CD4-positive, alpha-beta T cell treated with Interleukin-4 for 4 hours (primary cell): ENCODE measurements around the gene ABITRAM.
"Not testable (repeated sequence)": the region's sequence is repeated elsewhere in the genome, so short reads cannot be mapped to it uniquely, and the experiment has no call there.

ENCODE experiments used
- DNase-seq: peaks from one replicate; pipeline ENCODE4 v3.0.0-alpha.2; 2020

The ABITRAM gene

GRCh38 chr9:108934323-108934893 lies at the start of gene ABITRAM:
Gene ABITRAM, plus strand, starts transcription at chr9:108934400. Its CDS starts 87 bp downstream, at chr9:108934487.
- DNase-seq = peak; percentile 74

GRCh38 chr9:108884701-108885100 lies 49.5 kb upstream of the ABITRAM start:
- no peak for DNase-seq

GRCh38 chr9:108885643-108886348 lies 48.4 kb upstream of the ABITRAM start:
- no peak for DNase-seq

GRCh38 chr9:108886594-108887271 lies 47.5 kb upstream of the ABITRAM start:
- DNase-seq = not testable (repeated sequence)

GRCh38 chr9:108889649-108890067 lies 44.5 kb upstream of the ABITRAM start:
- DNase-seq = no peak

GRCh38 chr9:108894225-108894997 lies 39.8 kb upstream of the ABITRAM start:
- no peak for DNase-seq

- DNase-seq = no peak
Measured at GRCh38 chr9:108897324-108898096, 36.7 kb upstream of the ABITRAM start.

- not testable (repeated sequence) for DNase-seq
Measured at GRCh38 chr9:108899023-108899695, 35.0 kb upstream of the ABITRAM start.

- DNase-seq = no peak
Measured at GRCh38 chr9:108900176-108900575, 34.0 kb upstream of the ABITRAM start.

- DNase-seq = no peak
Measured at GRCh38 chr9:108903420-108904103, 30.6 kb upstream of the ABITRAM start.

GRCh38 chr9:108904161-108904560 lies 30.0 kb upstream of the ABITRAM start:
- no peak for DNase-seq

- no peak for DNase-seq
Measured at GRCh38 chr9:108905494-108905893, 28.7 kb upstream of the ABITRAM start.

GRCh38 chr9:108910402-108910801 lies 23.8 kb upstream of the ABITRAM start:
- no peak for DNase-seq

- DNase-seq = no peak
Measured at GRCh38 chr9:108910914-108911313, 23.3 kb upstream of the ABITRAM start.

- peak; percentile 15 for DNase-seq
Measured at GRCh38 chr9:108911820-108912219, 22.4 kb upstream of the ABITRAM start.

GRCh38 chr9:108913391-108913790 lies 20.8 kb upstream of the ABITRAM start:
- DNase-seq = no peak

GRCh38 chr9:108919517-108919916 lies 14.7 kb upstream of the ABITRAM start:
- no peak for DNase-seq

- not testable (repeated sequence) for DNase-seq
Measured at GRCh38 chr9:108920401-108920800, 13.8 kb upstream of the ABITRAM start.

GRCh38 chr9:108921200-108921599 lies 13.0 kb upstream of the ABITRAM start:
- DNase-seq = no peak

GRCh38 chr9:108924466-108924865 lies 9.7 kb upstream of the ABITRAM start:
- no peak for DNase-seq

- DNase-seq = no peak
Measured at GRCh38 chr9:108928386-108928785, 5.8 kb upstream of the ABITRAM start.
